Measurements from ENCODE around the gene ARHGAP15.

The ARHGAP15 gene

DNA sequence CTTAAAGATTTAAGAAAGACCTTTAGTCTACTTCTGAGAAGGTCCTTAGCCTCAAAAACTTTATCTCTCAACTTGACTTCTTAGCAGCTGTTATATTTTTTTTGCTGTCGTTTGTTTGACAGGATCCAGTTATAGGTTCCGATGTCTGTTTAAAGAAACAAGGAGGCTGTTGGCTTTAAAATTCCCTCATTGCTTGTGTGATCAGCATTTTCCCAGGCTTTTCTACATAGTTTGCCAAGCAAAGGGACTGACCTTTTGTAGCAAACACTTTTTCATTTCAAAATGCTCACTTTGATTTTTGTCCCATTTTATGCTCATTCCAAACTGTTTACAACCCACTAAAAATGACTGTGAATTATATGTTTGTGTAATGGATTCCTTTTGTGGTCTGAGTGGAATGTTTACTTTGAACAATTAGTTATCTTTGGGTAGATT, 394.9 kb downstream of the ARHGAP15 start:
- no peak for FAIRE-seq
- TF ChIP-seq, protein P1, sequence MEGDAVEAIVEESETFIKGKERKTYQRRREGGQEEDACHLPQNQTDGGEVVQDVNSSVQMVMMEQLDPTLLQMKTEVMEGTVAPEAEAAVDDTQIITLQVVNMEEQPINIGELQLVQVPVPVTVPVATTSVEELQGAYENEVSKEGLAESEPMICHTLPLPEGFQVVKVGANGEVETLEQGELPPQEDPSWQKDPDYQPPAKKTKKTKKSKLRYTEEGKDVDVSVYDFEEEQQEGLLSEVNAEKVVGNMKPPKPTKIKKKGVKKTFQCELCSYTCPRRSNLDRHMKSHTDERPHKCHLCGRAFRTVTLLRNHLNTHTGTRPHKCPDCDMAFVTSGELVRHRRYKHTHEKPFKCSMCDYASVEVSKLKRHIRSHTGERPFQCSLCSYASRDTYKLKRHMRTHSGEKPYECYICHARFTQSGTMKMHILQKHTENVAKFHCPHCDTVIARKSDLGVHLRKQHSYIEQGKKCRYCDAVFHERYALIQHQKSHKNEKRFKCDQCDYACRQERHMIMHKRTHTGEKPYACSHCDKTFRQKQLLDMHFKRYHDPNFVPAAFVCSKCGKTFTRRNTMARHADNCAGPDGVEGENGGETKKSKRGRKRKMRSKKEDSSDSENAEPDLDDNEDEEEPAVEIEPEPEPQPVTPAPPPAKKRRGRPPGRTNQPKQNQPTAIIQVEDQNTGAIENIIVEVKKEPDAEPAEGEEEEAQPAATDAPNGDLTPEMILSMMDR (IDR thresholded peaks at IDR 0.05; ENCODE audit: insufficient read depth, missing control alignments): no peak
- no peak for DNase-seq (ENCODE audit: insufficient read length, low spot score)

DNA sequence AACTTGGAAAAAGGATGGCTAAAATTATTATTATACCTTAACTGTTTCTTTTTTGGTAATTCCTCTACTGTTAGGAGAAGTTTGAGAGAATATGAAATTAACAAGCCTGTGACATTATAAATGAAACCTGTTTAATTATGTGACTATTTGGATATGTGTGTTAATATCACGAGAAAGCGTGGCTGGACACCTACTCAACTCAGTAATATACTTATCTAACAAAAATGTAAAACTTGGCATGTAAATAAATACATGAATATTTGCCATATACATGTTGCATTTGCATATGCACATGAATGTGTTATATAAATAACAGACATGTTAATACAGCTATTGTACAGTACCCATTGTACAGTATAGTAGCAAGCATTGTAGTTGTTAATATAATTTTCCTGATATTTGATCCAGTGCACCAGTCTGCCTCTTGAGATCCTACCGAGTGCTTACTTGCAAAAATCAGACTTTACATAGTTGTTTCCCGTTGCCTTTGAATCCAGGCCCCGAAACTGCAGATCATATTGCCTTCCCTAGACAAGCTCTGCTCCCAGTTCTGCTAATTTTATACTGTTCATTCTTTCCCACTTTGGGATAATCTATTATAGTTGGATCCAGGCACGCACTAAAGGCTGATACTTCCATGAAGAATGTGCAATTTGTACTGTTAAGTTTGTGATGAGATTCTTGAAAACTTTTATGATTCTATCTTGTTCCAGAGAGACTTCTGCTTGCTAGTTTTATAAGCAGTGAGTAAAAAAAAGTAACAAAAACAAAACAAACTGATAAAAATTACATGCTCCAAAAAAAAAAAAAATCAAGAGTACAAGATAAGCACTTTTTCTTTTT, 395.6 kb downstream of the ARHGAP15 start:
- TF ChIP-seq, protein P1 (IDR thresholded peaks at IDR 0.05; ENCODE audit: insufficient read depth, missing control alignments): no peak
- DNase-seq (ENCODE audit: insufficient read length, low spot score) (no peak), FAIRE-seq (no peak)

DNA sequence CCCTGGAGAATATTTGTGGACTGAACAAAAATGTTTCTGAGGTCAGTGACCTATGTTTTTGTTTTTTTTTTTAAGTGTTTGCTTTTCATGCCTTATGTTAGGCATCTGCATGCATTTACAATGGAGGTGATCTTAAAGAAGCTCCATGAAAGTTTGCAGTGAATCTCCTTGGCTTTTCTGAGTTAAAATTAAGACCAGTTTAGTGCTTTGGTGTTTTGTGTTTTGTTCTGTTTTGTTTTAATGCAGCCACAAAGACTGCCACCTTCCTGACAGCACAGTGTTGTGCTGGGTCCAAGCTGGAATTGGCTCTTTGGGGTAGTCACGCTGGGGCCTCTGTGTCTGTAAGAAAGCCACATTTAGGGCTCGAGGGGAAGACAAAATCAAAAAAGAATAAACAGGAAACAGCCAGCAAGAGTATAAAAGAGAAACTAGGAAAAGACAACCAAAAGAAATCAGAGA, 396.2 kb downstream of the ARHGAP15 start:
- no peak for DNase-seq (ENCODE audit: insufficient read length, low spot score)
- TF ChIP-seq, protein P1 (IDR thresholded peaks at IDR 0.05; ENCODE audit: insufficient read depth, missing control alignments): no peak
- no peak for FAIRE-seq

DNA sequence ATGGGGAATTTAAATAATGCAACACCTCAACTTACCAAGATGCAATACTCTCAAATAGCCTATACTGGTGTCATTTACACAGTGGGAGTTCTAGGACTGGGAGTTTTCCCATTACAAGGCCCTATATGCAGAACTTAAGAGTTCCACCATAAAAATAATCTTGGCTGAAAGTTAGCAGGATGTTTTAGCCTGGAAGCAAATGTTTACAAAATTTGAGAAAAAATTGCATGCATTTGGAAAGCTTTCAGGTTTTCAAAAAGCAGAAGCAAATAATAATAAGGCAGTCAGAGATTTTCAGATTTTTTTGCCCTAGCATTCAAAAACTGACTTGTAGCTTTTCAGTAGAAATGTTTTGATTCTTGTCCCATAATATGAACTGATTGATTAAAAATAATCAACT, 397.3 kb downstream of the ARHGAP15 start:
- TF ChIP-seq, protein P1 (IDR thresholded peaks at IDR 0.05; ENCODE audit: insufficient read depth, missing control alignments): no peak
- DNase-seq (ENCODE audit: insufficient read length, low spot score): no peak
- FAIRE-seq: no peak

DNA sequence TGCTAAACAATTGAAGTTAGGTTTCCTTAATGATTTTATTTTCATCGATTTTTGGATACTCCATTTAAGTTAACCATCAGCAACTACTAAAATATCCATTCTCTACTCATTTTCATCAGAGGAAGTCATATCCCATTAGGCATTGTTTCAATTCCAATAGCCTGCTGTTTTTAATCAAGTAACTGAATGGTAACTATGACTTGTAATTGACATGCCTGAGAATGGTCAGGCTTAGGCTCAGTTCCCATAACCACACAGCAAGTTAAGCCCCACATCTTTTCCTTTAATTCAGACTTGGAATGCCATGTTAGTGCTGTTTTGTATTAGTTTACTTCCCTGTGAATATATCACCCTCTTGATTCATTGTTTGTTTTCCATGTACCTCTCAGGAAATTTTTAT, 398.8 kb downstream of the ARHGAP15 start:
- FAIRE-seq: no peak
- TF ChIP-seq, protein P1 (IDR thresholded peaks at IDR 0.05; ENCODE audit: insufficient read depth, missing control alignments): no peak

DNA sequence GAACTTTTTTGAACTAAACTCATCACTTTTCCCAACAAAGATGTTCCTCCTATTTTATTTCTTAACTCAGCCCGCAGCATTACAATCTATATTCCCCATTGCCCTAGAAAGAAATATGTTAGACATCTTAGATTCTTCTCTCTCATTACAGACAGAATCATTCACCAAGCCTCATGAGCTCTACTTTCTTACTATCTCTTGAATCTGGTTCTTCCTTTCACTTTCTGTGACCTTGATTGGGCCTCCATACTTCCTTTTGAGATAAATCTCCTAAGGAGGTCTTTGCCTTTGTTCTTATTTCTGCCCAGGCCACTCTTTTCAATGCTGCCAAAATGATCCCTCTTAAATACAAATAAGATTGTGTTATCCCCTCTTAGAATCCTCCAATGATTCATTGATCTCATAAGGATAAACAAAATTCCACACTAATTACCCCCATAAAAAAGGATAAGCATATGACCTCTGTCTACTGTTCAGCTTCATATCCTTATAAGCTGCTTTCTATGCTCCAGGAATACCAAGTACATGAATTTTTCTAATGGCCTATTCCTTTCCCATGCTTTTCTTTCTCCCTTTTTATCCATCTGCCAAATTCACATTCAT, 400.0 kb downstream of the ARHGAP15 start:
- DNase-seq (ENCODE audit: insufficient read length, low spot score) (no peak), FAIRE-seq (peak; percentile 81)
- TF ChIP-seq, protein P1 (IDR thresholded peaks at IDR 0.05; ENCODE audit: insufficient read depth, missing control alignments): no peak

More for the DNA sequence above, 398.8 kb downstream of the ARHGAP15 start:
- DNase-seq (ENCODE audit: insufficient read length, low spot score): no peak

DNA sequence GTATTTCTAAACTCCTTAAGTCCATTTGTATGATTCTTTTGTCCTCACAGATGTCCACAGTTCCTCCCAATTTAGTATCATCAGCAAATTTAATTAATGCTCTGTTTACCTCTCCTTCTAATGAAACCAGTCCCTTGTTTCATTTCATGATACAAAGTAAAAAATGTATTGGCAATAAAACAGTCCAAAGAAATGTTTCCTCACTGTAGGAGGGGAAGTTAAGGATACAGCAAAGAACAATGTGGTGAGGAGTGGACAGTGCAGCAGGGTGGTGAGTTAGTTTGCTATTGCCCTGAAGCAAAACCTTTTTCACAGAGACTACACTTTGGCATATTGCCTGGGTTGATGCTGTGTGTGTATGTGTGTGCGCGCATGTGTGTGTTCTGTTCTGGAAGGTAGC, 401.5 kb downstream of the ARHGAP15 start:
- FAIRE-seq: no peak
- DNase-seq (ENCODE audit: insufficient read length, low spot score): no peak
- TF ChIP-seq, protein P1 (IDR thresholded peaks at IDR 0.05; ENCODE audit: insufficient read depth, missing control alignments): no peak
